Measurements from ENCODE around the gene GPHA2. TPM values are rescaled to one million over a fixed set of nuclear protein-coding genes. Genes with fewer than 3 reads are reported as not detected.

GPHA2 gene
- total RNA-seq, 2 experiments from 2014 or later = not detected

- no peaks in the 10 kb centered on the region for H3K9me3 Mint-ChIP-seq
- no peak for ATAC-seq
- CTCF ChIA-PET = no interaction called here
- DNase-seq = no peak
- no peaks in the 10 kb centered on the region for H3K4me1 Mint-ChIP-seq (ENCODE audit: low read depth)
- TF ChIP-seq CTCF (IDR thresholded peaks at IDR 0.05) = no peak
- POLR2A ChIA-PET = no interaction called here
- no peak overlapping the region for H3K27ac Mint-ChIP-seq
- H3K36me3 Mint-ChIP-seq (ENCODE audit: low read depth) = no peaks in the 10 kb centered on the region
- no peak overlapping the region for H3K4me3 Mint-ChIP-seq
- intact Hi-C loops (cut with micrococcal nuclease) = no loop called here
- H3K27me3 Mint-ChIP-seq = peaks cover 5% of the 10 kb centered on the region
Observed at GRCh38 chr11:64959498-64959897, 23.8 kb upstream of the GPHA2 start.

GRCh38 chr11:64954201-64954600 lies 18.5 kb upstream of the GPHA2 start:
- ATAC-seq (no peak), DNase-seq (no peak)
- H3K4me1 Mint-ChIP-seq (ENCODE audit: low read depth) = no peaks in the 10 kb centered on the region
- no peaks in the 10 kb centered on the region for H3K36me3 Mint-ChIP-seq (ENCODE audit: low read depth)
- no peak overlapping the region for H3K27ac Mint-ChIP-seq
- no peak for TF ChIP-seq CTCF (IDR thresholded peaks at IDR 0.05)
- intact Hi-C loops (cut with micrococcal nuclease) = no loop called here
- peaks cover 7% of the 10 kb centered on the region for H3K27me3 Mint-ChIP-seq
- no peak overlapping the region for H3K4me3 Mint-ChIP-seq
- CTCF ChIA-PET = interaction anchor here (1.0 to 1.5 kb wide), 5 partner anchors 11 to 110 kb away, joined by 3 to 4 read pairs (median 3); no protein-coding TSS in a partner anchor
- POLR2A ChIA-PET = no interaction called here
- H3K9me3 Mint-ChIP-seq = no peaks in the 10 kb centered on the region

- intact Hi-C loops (cut with micrococcal nuclease) = no loop called here
- no peak overlapping the region for H3K27ac Mint-ChIP-seq
- no peak for TF ChIP-seq CTCF (IDR thresholded peaks at IDR 0.05)
- ATAC-seq (no peak), DNase-seq (no peak)
- no peak overlapping the region for H3K4me3 Mint-ChIP-seq
- H3K36me3 Mint-ChIP-seq (ENCODE audit: low read depth) = no peaks in the 10 kb centered on the region
- CTCF ChIA-PET = no interaction called here
- no peaks in the 10 kb centered on the region for H3K9me3 Mint-ChIP-seq
- peaks cover 7% of the 10 kb centered on the region for H3K27me3 Mint-ChIP-seq
- POLR2A ChIA-PET = interaction anchor here (0.6 kb wide), 1 partner anchor 59 kb away, joined by 4 read pairs; no protein-coding TSS in a partner anchor
- H3K4me1 Mint-ChIP-seq (ENCODE audit: low read depth) = no peaks in the 10 kb centered on the region
Observed at GRCh38 chr11:64951529-64951928, 15.8 kb upstream of the GPHA2 start.

- no peaks in the 10 kb centered on the region for H3K9me3 Mint-ChIP-seq
- H3K4me1 Mint-ChIP-seq (ENCODE audit: low read depth) = no peaks in the 10 kb centered on the region
- intact Hi-C loops (cut with micrococcal nuclease) = no loop called here
- no peak overlapping the region for H3K4me3 Mint-ChIP-seq
- ChIA-PET POLR2A (no interaction called here), CTCF (interaction anchor here (1.2 kb wide), 1 partner anchor 66 kb away, joined by 3 read pairs; no protein-coding TSS in a partner anchor)
- H3K27ac Mint-ChIP-seq = no peak overlapping the region
- H3K27me3 Mint-ChIP-seq = peaks cover 4% of the 10 kb centered on the region
- no peak for ATAC-seq
- H3K36me3 Mint-ChIP-seq (ENCODE audit: low read depth) = no peaks in the 10 kb centered on the region
- DNase-seq = no peak
- no peak for TF ChIP-seq CTCF (IDR thresholded peaks at IDR 0.05)
Observed at GRCh38 chr11:64947208-64947814, 11.6 kb upstream of the GPHA2 start.

- no peaks in the 10 kb centered on the region for H3K4me1 Mint-ChIP-seq (ENCODE audit: low read depth)
- ChIA-PET CTCF (interaction anchor here (0.9 to 1.0 kb wide), 3 partner anchors 8 to 269 kb away, joined by 3 read pairs; no protein-coding TSS in a partner anchor), POLR2A (no interaction called here)
Observed at GRCh38 chr11:64936539-64936938, 846 bp upstream of the GPHA2 start.

More at GRCh38 chr11:64936539-64936938, 846 bp upstream of the GPHA2 start:
- ATAC-seq (no peak), DNase-seq (no peak)
- no peak for TF ChIP-seq CTCF (IDR thresholded peaks at IDR 0.05)
- Mint-ChIP-seq H3K4me3 (no peak overlapping the region), H3K27ac (no peak overlapping the region), H3K27me3 (peaks cover 4% of the 10 kb centered on the region), H3K36me3 (ENCODE audit: low read depth) (no peaks in the 10 kb centered on the region), H3K9me3 (no peaks in the 10 kb centered on the region)
- intact Hi-C loops (cut with micrococcal nuclease) = no loop called here

Measured in activated CD8-positive, alpha-beta T cell treated with anti-CD3 and anti-CD28 coated beads for 36 hours (primary cell).